MM.1S (cell line): Measurements from ENCODE around the gene BTBD19.

Experiments used
- DNase-seq: peaks from one replicate; pipeline ENCODE4 v3.0.0-alpha.2; 2015
- H2AFZ ChIP-seq: fragments of 300-600 bp; sonication (generic); 2 replicates; pipeline ENCODE4 v1.6.0; 2016; ENCODE audit warnings: antibody characterized with exemption, low read length
- H3F3A ChIP-seq: fragments of 300-600 bp; sonication (generic); 2 replicates; pipeline ENCODE4 v1.6.1; 2016; ENCODE audit warnings: mild to moderate bottlenecking, antibody characterized with exemption, low read length, moderate library complexity, mixed read lengths; ENCODE audit not compliant: insufficient read depth
- H3K27ac ChIP-seq: fragments of 300-600 bp; sonication (generic); 2 replicates; pipeline ENCODE4 v1.5.1; 2016; ENCODE audit warnings: mild to moderate bottlenecking, low read length
- H3K27me3 ChIP-seq: fragments of 300-600 bp; sonication (generic); replicated peaks from 2 replicates; pipeline ENCODE4 v1.6.0; 2016; ENCODE audit warnings: low read length; ENCODE audit not compliant: insufficient read depth
- H3K36me3 ChIP-seq: fragments of 300-600 bp; sonication (generic); replicated peaks from 2 replicates; pipeline ENCODE4 v1.6.1; 2016; ENCODE audit warnings: mild to moderate bottlenecking, low read length, mixed read lengths; ENCODE audit not compliant: insufficient read depth
- H3K4me1 ChIP-seq: fragments of 300-600 bp; sonication (generic); 2 replicates; pipeline ENCODE4 v1.6.1; 2016; ENCODE audit warnings: low read length, mixed read lengths
- H3K4me2 ChIP-seq: fragments of 300-600 bp; sonication (generic); 2 replicates; pipeline ENCODE4 v1.6.0; 2016; ENCODE audit warnings: low read depth, low read length
- H3K4me3 ChIP-seq: fragments of 300-600 bp; sonication (generic); 2 replicates; pipeline ENCODE4 v1.5.1; 2016; ENCODE audit warnings: low read length, mixed read lengths
- H3K79me2 ChIP-seq: fragments of 300-600 bp; sonication (generic); 2 replicates; pipeline ENCODE4 v1.6.1; 2016; ENCODE audit warnings: mixed run types, low read length, mixed read lengths
- H3K9ac ChIP-seq: fragments of 300-600 bp; sonication (generic); 2 replicates; pipeline ENCODE4 v1.6.1; 2016; ENCODE audit warnings: low read length, mixed read lengths
- H3K9me2 ChIP-seq: fragments of 300-600 bp; sonication (generic); replicated peaks from 2 replicates; pipeline ENCODE4 v1.6.1; 2016; ENCODE audit warnings: mild to moderate bottlenecking, low read length, mixed read lengths; ENCODE audit not compliant: insufficient read depth
- H3K9me3 ChIP-seq: fragments of 300-600 bp; sonication (generic); replicated peaks from 2 replicates; pipeline ENCODE4 v1.6.1; 2016; ENCODE audit warnings: mild to moderate bottlenecking, low read length, mixed read lengths; ENCODE audit not compliant: insufficient read depth
- H4K20me1 ChIP-seq: fragments of 300-600 bp; sonication (generic); 2 replicates; pipeline ENCODE4 v1.6.1; 2016; ENCODE audit warnings: mild to moderate bottlenecking, low read length, moderate library complexity, mixed read lengths; ENCODE audit not compliant: insufficient read depth
- CTCF ChIP-seq: fragments of 300-600 bp; sonication (generic); IDR thresholded peaks from 2 replicates; pipeline ENCODE4 v1.5.1; 2016; ENCODE audit warnings: antibody characterized with exemption, low read length, mixed read lengths
- EZH2 ChIP-seq: fragments of 300-600 bp; sonication (generic); optimal IDR thresholded peaks from 2 replicates; pipeline ENCODE3; 2017; ENCODE audit warnings: low read depth, mild to moderate bottlenecking, antibody characterized with exemption, low read length, mixed read lengths
- EZH2phosphoT487 ChIP-seq: fragments of 300-600 bp; sonication (generic); IDR thresholded peaks from 2 replicates; pipeline ENCODE4 v1.6.1; 2018; ENCODE audit warnings: antibody characterized with exemption, low read length

Gene BTBD19

GRCh38 chr1:44786841-44787426 lies 21.4 kb upstream of the BTBD19 start:
- Histone ChIP-seq H3K9me2 (no peaks in the 10 kb centered on the region), H3K4me1 (peaks cover 8% of the 10 kb centered on the region; the same call in 1 of the 2 replicates), H3K27me3 (no peaks in the 10 kb centered on the region), H3F3A (peaks cover 9% of the 10 kb centered on the region), H2AFZ (peak overlapping the region; percentile 64), H3K36me3 (no peaks in the 10 kb centered on the region), H3K27ac (no peak overlapping the region), H3K9me3 (no peaks in the 10 kb centered on the region), H3K9ac (no peak overlapping the region), H4K20me1 (no peaks in the 10 kb centered on the region), H3K4me2 (no peak overlapping the region), H3K79me2 (no peaks in the 10 kb centered on the region), H3K4me3 (no peak overlapping the region)
- DNase-seq: no peak
- TF ChIP-seq EZH2 (no peak), CTCF (no peak), EZH2phosphoT487 (no peak)

GRCh38 chr1:44787506-44787905 lies 20.8 kb upstream of the BTBD19 start:
- Histone ChIP-seq H3K79me2 (no peaks in the 10 kb centered on the region), H3K9me2 (no peaks in the 10 kb centered on the region), H4K20me1 (no peaks in the 10 kb centered on the region), H2AFZ (no peak overlapping the region), H3F3A (peaks cover 8% of the 10 kb centered on the region), H3K36me3 (no peaks in the 10 kb centered on the region), H3K4me3 (no peak overlapping the region), H3K4me2 (no peak overlapping the region), H3K4me1 (peaks cover 8% of the 10 kb centered on the region; the same call in 1 of the 2 replicates), H3K27ac (no peak overlapping the region), H3K27me3 (no peaks in the 10 kb centered on the region), H3K9ac (no peak overlapping the region), H3K9me3 (no peaks in the 10 kb centered on the region)
- DNase-seq: no peak
- TF ChIP-seq CTCF (no peak), EZH2 (no peak), EZH2phosphoT487 (no peak)

GRCh38 chr1:44788120-44788860 lies 20.0 kb upstream of the BTBD19 start, which contains the start of gene BEST4:
Gene BEST4 (minus strand): TSS chr1:44788170. CDS start chr1:44787705, 465 bp downstream.
- no peak within 1 kb of the TSS for H3K9ac ChIP-seq
- no peak for DNase-seq
- TF ChIP-seq EZH2phosphoT487: no peak
- no peak for TF ChIP-seq EZH2
- no peak for TF ChIP-seq CTCF

More at GRCh38 chr1:44788120-44788860, 20.0 kb upstream of the BTBD19 start, which contains the start of gene BEST4:
- no peak within 1 kb of the TSS for H2AFZ ChIP-seq
- no peak within 1 kb of the TSS for H3K27ac ChIP-seq
- no peaks in the 10 kb centered on the region for H3K79me2 ChIP-seq
- H3K9me3 ChIP-seq: no peaks in the 10 kb centered on the region
- peaks cover 8% of the 10 kb centered on the region; the same call in 1 of the 2 replicates for H3K4me1 ChIP-seq
- no peaks in the 10 kb centered on the region for H3K27me3 ChIP-seq
- no peak within 1 kb of the TSS for H3K4me3 ChIP-seq
- no peak within 1 kb of the TSS for H3K4me2 ChIP-seq
- no peaks in the 10 kb centered on the region for H3K36me3 ChIP-seq
- no peaks in the 10 kb centered on the region for H3K9me2 ChIP-seq
- no peaks in the 10 kb centered on the region for H4K20me1 ChIP-seq
- peaks cover 2% of the 10 kb centered on the region; the same call in 1 of the 2 replicates for H3F3A ChIP-seq
